Measurements from ENCODE around the gene COL4A1.

DNA sequence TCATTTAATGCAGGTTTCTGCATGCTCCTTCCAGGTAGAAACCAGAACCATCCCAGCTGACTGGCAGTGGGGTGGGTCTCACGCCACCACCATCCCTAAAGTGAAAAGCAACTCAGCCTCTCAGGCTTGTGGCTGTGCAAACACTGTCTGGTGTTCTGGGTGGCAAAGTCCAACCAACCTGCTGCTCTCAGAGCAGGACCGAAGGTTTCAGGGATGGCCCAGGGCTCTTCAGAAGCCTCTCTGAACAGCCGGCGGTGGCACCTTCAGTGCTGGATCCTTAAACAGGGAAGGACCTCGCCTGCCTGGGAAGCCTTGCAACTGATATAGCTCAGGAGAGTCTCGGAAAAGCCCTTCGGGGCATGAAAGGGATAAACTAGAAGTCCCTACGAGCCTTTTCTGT, 100.8 kb downstream of the COL4A1 start:
- TF ChIP-seq TAF1 (IDR thresholded peaks at IDR 0.05; ENCODE audit: low read depth) = no peak
- TF ChIP-seq REST (IDR thresholded peaks at IDR 0.05; ENCODE audit: low read depth) = no peak
- TF ChIP-seq EGR1 (IDR thresholded peaks at IDR 0.05) = no peak
- no peak for TF ChIP-seq TEAD4 (IDR thresholded peaks at IDR 0.05)
- no peak for TF ChIP-seq CREB1 (IDR thresholded peaks at IDR 0.05; ENCODE audit: low read depth)

Data from Ishikawa (cell line).